Cerebellar nuclear complex (tissue), 1 donor: ENCODE measurements around the gene REG3A.

Experiments used
- DNase-seq, 2 experiments: peaks; one replicate each; lab custom pipeline; 2025; lab: John Stamatoyannopoulos, UW

Gene REG3A

DNA sequence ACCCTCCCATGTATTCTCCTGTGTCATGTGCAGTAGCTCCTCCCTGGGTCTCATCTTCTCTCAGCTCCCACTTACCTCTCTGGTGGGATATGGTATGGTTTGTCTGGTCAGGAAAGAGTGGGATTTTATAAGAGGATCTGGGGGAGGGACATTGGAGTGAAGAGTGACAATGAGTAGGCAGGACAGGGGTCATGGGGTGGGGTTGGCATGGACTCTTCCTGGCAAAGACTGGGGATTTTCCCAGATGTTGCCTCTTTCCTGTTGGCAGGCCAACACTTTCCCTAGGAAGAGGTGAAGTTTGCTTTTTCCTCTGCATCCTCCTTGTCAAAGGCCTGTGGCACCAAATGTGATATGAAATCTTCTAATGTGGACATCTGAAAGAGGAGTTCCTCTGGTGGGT is at the start of gene REG3A:
Gene REG3A (minus strand): TSS at position 101 of the 400 bp plus-strand sequence. CDS start 348 bp downstream, outside the sequence.
- no peak for DNase-seq

GRCh38 chr2:79200762-79201161 is 41.2 kb upstream of the REG3A start:
- no peak for DNase-seq

GRCh38 chr2:79191816-79192215 is 32.3 kb upstream of the REG3A start:
- DNase-seq: no peak

DNA sequence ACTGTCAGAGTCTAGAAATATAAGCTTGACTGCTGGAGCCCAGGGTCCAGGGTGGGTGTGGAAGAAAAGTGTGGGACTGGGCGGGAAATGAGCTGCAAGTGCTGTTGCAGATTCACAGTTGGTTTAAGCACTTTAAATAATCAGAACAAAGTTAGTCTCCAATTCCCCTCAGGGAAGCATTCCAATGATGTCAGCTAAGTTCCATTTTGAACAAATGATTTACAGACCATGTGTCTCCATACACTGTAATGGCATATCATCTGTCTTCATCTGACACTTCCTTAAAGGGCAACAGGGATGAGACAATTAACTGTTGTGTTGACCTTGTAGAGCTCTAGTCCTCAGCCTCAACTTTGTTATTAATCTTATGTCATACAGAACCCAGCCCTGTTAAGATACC is 31.5 kb upstream of the REG3A start:
- no peak for DNase-seq

GRCh38 chr2:79189465-79189864 is 29.9 kb upstream of the REG3A start:
- no peak for DNase-seq

DNA sequence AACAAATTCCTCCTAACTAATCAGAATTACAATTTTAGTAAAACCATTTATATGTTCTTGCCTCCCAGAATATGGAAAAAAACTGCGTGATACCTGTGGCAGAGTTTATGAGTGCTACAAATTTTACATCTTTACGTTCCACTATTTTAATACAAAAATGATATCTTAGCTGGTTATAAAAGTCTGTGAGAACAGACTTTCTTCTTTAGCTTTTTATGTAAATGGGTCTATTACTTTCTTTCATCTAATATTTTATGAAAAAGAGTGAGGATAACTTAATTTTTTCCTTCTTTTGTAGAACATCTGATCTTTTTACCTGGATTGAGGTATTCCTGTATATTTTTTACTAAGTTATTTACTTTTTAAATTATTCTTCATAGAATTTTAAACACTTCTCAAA is 22.1 kb upstream of the REG3A start:
- no peak for DNase-seq

- DNase-seq: no peak
Observed at GRCh38 chr2:79180092-79180491, 20.5 kb upstream of the REG3A start.

DNA sequence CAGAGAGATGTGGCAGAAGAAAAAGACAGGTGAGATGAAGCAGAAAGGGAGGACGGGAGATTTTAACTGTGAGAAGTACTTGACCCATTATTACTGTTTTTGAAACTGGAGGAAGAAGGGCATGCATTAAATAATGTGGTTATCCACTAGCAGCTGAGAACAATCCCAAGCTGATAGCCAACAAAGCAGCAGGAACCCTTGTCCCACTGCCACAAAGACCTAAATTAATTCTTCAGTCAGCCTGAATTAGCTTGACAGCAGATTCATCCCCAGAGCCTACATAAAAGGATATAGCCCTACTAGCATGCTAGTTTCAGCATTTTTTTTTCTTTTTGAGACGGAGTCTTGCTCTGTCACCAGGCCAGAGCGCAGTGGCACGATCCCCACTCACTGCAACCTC is 19.5 kb upstream of the REG3A start:
- DNase-seq: no peak

- DNase-seq: no peak
Observed at GRCh38 chr2:79178076-79178674, 18.6 kb upstream of the REG3A start.

GRCh38 chr2:79171348-79171958 is 11.9 kb upstream of the REG3A start:
- DNase-seq: no peak

GRCh38 chr2:79162801-79163200 is 3.2 kb upstream of the REG3A start:
- no peak for DNase-seq

DNA sequence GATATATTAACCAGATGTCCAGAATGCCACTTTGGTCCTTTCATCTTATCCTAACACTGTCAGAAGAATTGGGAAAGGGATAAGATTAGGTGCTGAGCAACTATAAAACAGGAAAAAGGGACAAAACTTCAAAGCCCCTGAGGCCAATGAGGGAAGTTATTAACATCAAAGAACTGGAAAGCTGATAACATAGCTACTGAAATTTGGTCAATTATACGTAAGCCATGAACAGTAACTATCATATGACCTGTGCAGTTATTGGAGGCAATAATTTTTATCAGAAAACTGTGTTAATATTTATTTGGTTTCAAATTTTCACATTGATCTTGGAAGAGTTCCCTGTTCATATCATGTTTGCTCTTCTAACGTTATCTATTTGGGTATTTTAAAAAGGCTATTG is 2.6 kb upstream of the REG3A start:
- no peak for DNase-seq

GRCh38 chr2:79159030-79159429 is 523 bp downstream of the REG3A start:
- DNase-seq: no peak

DNA sequence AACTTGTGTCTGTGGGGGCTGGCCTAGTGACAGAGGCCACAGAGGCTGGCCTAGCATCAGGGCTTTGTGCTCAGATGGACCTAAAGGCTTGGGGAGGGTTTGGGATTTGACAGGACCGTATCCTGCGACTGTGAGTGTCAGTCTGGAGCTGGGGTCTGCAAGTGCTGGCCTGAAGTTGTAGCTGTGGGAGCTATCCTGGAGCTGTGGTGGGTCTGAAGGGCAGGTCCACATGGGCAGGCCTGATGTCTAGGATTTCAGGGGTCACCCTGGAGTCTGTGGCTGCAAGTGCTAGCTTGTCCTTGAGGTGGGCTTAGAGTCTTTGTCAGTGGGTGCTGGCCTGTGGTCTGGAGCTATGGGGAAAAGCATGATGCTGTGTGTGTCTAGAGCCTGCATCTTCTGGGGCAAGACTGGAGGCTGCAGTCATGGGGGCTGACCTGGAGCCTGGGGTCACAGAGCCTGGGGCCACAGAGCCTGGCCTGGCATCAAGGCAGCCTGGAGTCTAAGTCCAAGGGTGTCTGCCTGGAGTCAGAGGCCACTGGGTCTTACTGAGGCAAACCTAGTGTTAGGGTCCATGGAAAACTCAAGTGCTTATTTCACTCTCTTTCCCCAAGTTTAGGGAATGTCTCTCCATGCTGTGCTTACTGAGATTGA is 3.6 kb downstream of the REG3A start:
- no peak for DNase-seq

GRCh38 chr2:79139423-79139822 is 20.1 kb downstream of the REG3A start:
- DNase-seq: no peak

- no peak for DNase-seq
Observed at GRCh38 chr2:79138385-79138784, 21.2 kb downstream of the REG3A start.

GRCh38 chr2:79131687-79132086 is 27.9 kb downstream of the REG3A start:
- no peak for DNase-seq

DNA sequence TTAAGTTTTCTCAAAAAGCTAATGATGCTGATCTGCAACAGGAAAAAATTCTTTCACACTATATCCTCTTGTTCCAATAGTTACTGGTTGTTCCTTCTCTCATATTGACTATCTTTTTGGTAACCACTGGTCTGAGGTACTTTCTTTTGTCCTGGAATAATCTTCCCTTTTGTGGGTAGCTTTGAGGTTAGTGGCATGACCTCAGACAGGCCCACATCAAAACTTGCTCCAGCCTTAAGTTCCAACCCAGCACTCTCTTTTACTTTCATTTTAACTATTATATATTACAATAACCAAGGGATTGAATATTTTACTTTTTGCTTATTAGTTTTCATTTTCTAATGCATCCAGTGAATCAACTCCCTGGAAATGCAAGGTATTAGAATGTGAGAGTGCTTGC is 29.7 kb downstream of the REG3A start:
- no peak for DNase-seq

DNA sequence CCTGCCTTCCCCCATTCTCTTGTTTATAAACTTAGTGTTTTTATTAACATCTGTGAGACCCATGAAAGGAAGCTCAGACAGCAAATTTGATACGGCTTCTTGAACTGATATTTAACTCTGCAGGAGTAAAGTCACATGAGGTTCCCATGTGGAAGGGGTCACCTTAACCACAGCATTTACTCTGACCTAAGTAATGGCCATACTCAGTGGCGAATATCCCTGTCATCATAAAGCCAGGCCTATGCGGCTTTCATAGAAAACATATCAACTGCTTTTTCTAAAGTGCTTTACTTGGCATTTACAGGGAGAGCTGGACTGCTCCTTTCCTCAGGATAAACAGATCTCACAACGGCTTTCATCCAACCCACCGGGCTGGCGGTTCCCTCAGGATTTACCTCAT is 30.3 kb downstream of the REG3A start:
- DNase-seq: no peak

DNA sequence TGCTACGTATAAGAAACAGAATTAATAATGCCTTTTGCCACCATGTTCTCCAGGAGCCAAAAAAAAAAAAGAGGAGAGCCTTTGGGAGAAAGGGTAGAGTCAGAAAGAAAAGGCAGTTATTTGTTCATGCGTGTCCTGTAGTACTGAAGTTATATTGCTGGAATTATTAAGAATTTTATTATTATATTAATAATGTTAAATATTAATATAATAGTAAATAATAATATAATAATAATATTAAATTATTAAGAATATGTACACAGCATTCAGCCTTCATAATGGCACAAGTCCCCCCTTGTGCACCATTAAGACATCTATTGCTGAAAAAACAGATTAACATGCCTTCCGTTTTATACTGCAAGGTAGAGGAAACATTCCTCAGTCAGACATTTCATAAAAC is 31.1 kb downstream of the REG3A start:
- DNase-seq: no peak

DNA sequence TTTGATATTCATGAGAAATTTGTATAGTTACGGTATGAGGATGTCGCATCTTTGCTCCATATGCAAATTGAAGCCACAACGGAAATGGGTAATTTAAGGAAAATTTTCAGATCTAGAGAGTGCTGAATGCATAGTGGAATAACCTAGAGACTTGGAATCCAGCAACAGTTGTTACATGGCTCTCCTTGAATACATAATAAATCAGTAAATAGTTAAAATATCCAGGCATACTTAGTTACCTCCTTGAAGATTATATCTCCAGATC is 33.9 kb downstream of the REG3A start:
- no peak for DNase-seq

GRCh38 chr2:79124907-79125720 is 34.4 kb downstream of the REG3A start:
- no peak for DNase-seq

GRCh38 chr2:79122676-79123075 is 36.9 kb downstream of the REG3A start:
- DNase-seq: no peak
